Stomach (tissue), 9 donors: ENCODE data around the gene DFFA. TPM values are rescaled to one million over a fixed set of nuclear protein-coding genes. Genes with fewer than 3 reads are reported as not detected.

Experiments used
- DNase-seq, 2 donors: peaks; one replicate each; pipeline versions ENCODE4 v3.0.0 to v3.0.0-alpha.2; 2013 to 2019
- H3K27ac ChIP-seq, 5 donors: fragments of 200-600 bp in 4 of 5; sonication (generic) in 4 of 5; one replicate each; pipeline ENCODE4 v1.5.1; 2013 to 2019; ENCODE audit warnings: mild to moderate bottlenecking in 1 of 5, moderate library complexity in 1 of 5
- H3K27me3 ChIP-seq, 3 donors: fragments of 200-600 bp; sonication (generic); one replicate each; pipeline ENCODE4 v1.5.1; 2017 to 2019; ENCODE audit warnings: mixed run types in 1 of 3
- H3K36me3 ChIP-seq, 4 donors: fragments of 200-600 bp; sonication (generic); 1 replicate in 3 of 4; 2 replicates in 1 of 4; pipeline ENCODE4 v1.5.1; 2016 to 2019
- H3K4me1 ChIP-seq, 4 donors: fragments of 200-600 bp; sonication (generic); one replicate each; pipeline ENCODE4 v1.5.1; 2016 to 2019
- H3K4me3 ChIP-seq, 4 donors: fragments of 200-600 bp; sonication (generic) in 3 of 4; one replicate each; pipeline ENCODE4 v1.5.1; 2016 to 2019; ENCODE audit warnings: mild to moderate bottlenecking in 1 of 4
- H3K9me3 ChIP-seq, 4 donors: fragments of 200-600 bp; sonication (generic); one replicate each; pipeline ENCODE4 v1.5.1; 2016 to 2019
- CTCF ChIP-seq, 7 experiments: fragments of 450-650 bp in 4 of 7; fragments of 200-600 bp in 3 of 7; sonication (generic) in 3 of 7; IDR thresholded peaks; one replicate each; pipeline ENCODE4 v1.5.1; 2016 to 2019; ENCODE audit warnings: antibody characterized with exemption in 7 of 7, control low read depth in 2 of 7, mild to moderate bottlenecking in 1 of 7
- EP300 ChIP-seq: sonication (generic); formaldehyde crosslinking; IDR thresholded peaks from one replicate; pipeline ENCODE4 v1.6.1; 2017; ENCODE audit warnings: antibody characterized with exemption
- POLR2A ChIP-seq, 4 donors: fragments of 450-650 bp; IDR thresholded peaks; one replicate each; pipeline ENCODE4 v1.6.1; 2016; ENCODE audit warnings: antibody characterized with exemption in 4 of 4, control low read depth in 2 of 4, mild to moderate bottlenecking in 1 of 4, moderate library complexity in 1 of 4
- POLR2AphosphoS5 ChIP-seq, 3 donors: sonication (generic); formaldehyde crosslinking; IDR thresholded peaks; one replicate each; pipeline ENCODE4 v1.6.1; 2016; ENCODE audit warnings: antibody characterized with exemption in 3 of 3
- whole genome bisulfite sequencing, 5 donors: extraction: QIAGEN DNeasy Blood & Tissue Kit in 3 of 5; methylation state at CpG; one replicate each; pipeline versions ENCODE4 v1.1.5 to v1.1.7; 2013 to 2018; 5-methylcytosine and 5-hydroxymethylcytosine counted together
- intact Hi-C: fragments of 100-400 bp; cut with DNase I; formaldehyde crosslinking; loops from one replicate; pipeline ENCODE4 v1.15.1; 2023; ENCODE audit warnings: low total_unique reads
- polyA plus RNA-seq, 3 donors: library from polyadenylated mRNA; stranded (reverse); fragments of 200-250 nt; gene quantifications; one replicate each; pipeline ENCODE4 v1.2.3, GENCODE V29; 2013
- total RNA-seq, 5 donors: library from RNA; depleted of rRNA; stranded (reverse); fragments of >200 nt; gene quantifications; one replicate each; pipeline versions ENCODE4 v1.1.0 to v1.2.3, GENCODE V29; 2014 to 2016
- donor health status: healthy with polysubstance abuse.
- donor health status: Bipolar disorder and iron deficiency.
- donor health status: healthy.

The DFFA gene
- total and polyA plus RNA-seq, 8 donors, result 10.7 to 22.2 (median 13.0) TPM

GRCh38 chr1:10495952-10496351 lies 23.6 kb upstream of the DFFA start:
- intact Hi-C loops, result loop anchor here (10.0 kb wide), 1 partner anchor 61 kb away; the partner anchor contains the start of gene CENPS
- TF ChIP-seq POLR2AphosphoS5 (IDR thresholded peaks at IDR 0.05) (peak in 1 of 3 donors; percentile 18), CTCF (IDR thresholded peaks at IDR 0.05) (no peak)
- Histone ChIP-seq H3K4me3 (no peak overlapping the region), H3K9me3 (no peaks in the 10 kb centered on the region), H3K27ac (peak overlapping the region; percentile 59 to 90 (median 78)), H3K36me3 (peaks cover 0 to 14% (median 9%) of the 10 kb centered on the region in 4 donors), H3K4me1 (peaks cover 15 to 25% (median 19%) of the 10 kb centered on the region in 4 donors), H3K27me3 (no peaks in the 10 kb centered on the region)
- DNase-seq, result peak; percentile 66 to 76
- 45 to 67% (median 51%) methylated on average over 14 of the region's 14 CpGs for WGBS, 5 donors

- H3K9me3 ChIP-seq, result no peaks in the 10 kb centered on the region
- no peaks in the 10 kb centered on the region for H3K27me3 ChIP-seq
- DNase-seq, result no peak
- H3K27ac ChIP-seq, result peak overlapping the region; percentile 59 to 90 (median 78)
- peak overlapping the region; percentile 24 to 36 (median 33) for H3K4me3 ChIP-seq
- H3K36me3 ChIP-seq, result peaks cover 0 to 14% (median 9%) of the 10 kb centered on the region in 4 donors
- 40 to 59% (median 45%) methylated on average over 10 of the region's 10 CpGs for WGBS, 5 donors
- TF ChIP-seq POLR2A (IDR thresholded peaks at IDR 0.05), result no peak
- no peak for TF ChIP-seq CTCF (IDR thresholded peaks at IDR 0.05)
- no peak for TF ChIP-seq EP300
- TF ChIP-seq POLR2AphosphoS5 (IDR thresholded peaks at IDR 0.05), result no peak
- peaks cover 16 to 25% (median 20%) of the 10 kb centered on the region in 4 donors for H3K4me1 ChIP-seq
- intact Hi-C loops, result loop anchor here (10.0 kb wide), 1 partner anchor 61 kb away; the partner anchor contains the start of gene CENPS
Observed at GRCh38 chr1:10495475-10495817, 23.1 kb upstream of the DFFA start.

GRCh38 chr1:10494754-10495474 lies 22.6 kb upstream of the DFFA start:
- Histone ChIP-seq H3K27me3 (no peaks in the 10 kb centered on the region), H3K9me3 (no peaks in the 10 kb centered on the region), H3K4me3 (peak overlapping the region; percentile 24 to 36 (median 33)), H3K4me1 (peaks cover 20 to 27% (median 23%) of the 10 kb centered on the region in 4 donors), H3K27ac (peak overlapping the region; percentile 59 to 90 (median 78)), H3K36me3 (peaks cover 0 to 14% (median 9%) of the 10 kb centered on the region in 4 donors)
- TF ChIP-seq POLR2AphosphoS5 (IDR thresholded peaks at IDR 0.05) (peak in 1 of 3 donors; percentile 32), POLR2A (IDR thresholded peaks at IDR 0.05) (no peak), CTCF (IDR thresholded peaks at IDR 0.05) (peak in 6 of 7 experiments; percentile 13 to 97 (median 88))
- 1 to 4% (median 1%) methylated on average over 12 to 15 of the region's 15 CpGs for WGBS, 5 donors
- DNase-seq, result peak; percentile 84 to 88
- intact Hi-C loops, result loop anchor here (10.0 kb wide), 1 partner anchor 60 kb away; the partner anchor contains the start of gene CENPS

- intact Hi-C loops, result loop anchor here (10.0 kb wide), 1 partner anchor 60 kb away; the partner anchor contains the start of gene CENPS
- no peaks in the 10 kb centered on the region for H3K9me3 ChIP-seq
- H3K4me3 ChIP-seq, result peak overlapping the region in 2 of 4 donors; percentile 34 to 36
- no peaks in the 10 kb centered on the region for H3K27me3 ChIP-seq
- no peak for TF ChIP-seq POLR2A (IDR thresholded peaks at IDR 0.05)
- no peak for TF ChIP-seq EP300
- no peak for TF ChIP-seq POLR2AphosphoS5 (IDR thresholded peaks at IDR 0.05)
- TF ChIP-seq CTCF (IDR thresholded peaks at IDR 0.05), result no peak
- peak overlapping the region in 2 of 5 donors; percentile 81 to 90 for H3K27ac ChIP-seq
- 67 to 84% (median 77%) methylated on average over 5 of the region's 5 CpGs for WGBS, 5 donors
- peaks cover 20 to 32% (median 28%) of the 10 kb centered on the region in 4 donors for H3K4me1 ChIP-seq
- H3K36me3 ChIP-seq, result peaks cover 0 to 15% (median 11%) of the 10 kb centered on the region in 4 donors
- DNase-seq, result no peak
Observed at GRCh38 chr1:10494418-10494753, 22.1 kb upstream of the DFFA start.
